ENCODE data around the gene PDIA5.

PDIA5 gene

GRCh38 chr3:123168605-123169004 lies 101.8 kb downstream of the PDIA5 start:
- no peak for DNase-seq (ENCODE audit: low read depth in 2 of 2)

GRCh38 chr3:123169492-123169929 lies 102.7 kb downstream of the PDIA5 start:
- no peak for DNase-seq (ENCODE audit: low read depth in 2 of 2)

- DNase-seq (ENCODE audit: low read depth in 2 of 2): no peak
These were observed 103.1 kb downstream of the PDIA5 start for GRCh38 chr3:123169930-123170329.

GRCh38 chr3:123180791-123181190 lies 114.0 kb downstream of the PDIA5 start:
- no peak for DNase-seq (ENCODE audit: low read depth in 2 of 2)

GRCh38 chr3:123186695-123187094 lies 119.9 kb downstream of the PDIA5 start:
- DNase-seq (ENCODE audit: low read depth in 2 of 2): no peak

GRCh38 chr3:123188058-123188457 lies 121.2 kb downstream of the PDIA5 start:
- no peak for DNase-seq (ENCODE audit: low read depth in 2 of 2)

GRCh38 chr3:123193448-123194101 lies 126.8 kb downstream of the PDIA5 start:
- no peak for DNase-seq (ENCODE audit: low read depth in 2 of 2)

GRCh38 chr3:123194552-123194951 lies 127.7 kb downstream of the PDIA5 start:
- no peak for DNase-seq (ENCODE audit: low read depth in 2 of 2)

GRCh38 chr3:123198372-123198771 lies 131.5 kb downstream of the PDIA5 start:
- no peak for DNase-seq (ENCODE audit: low read depth in 2 of 2)

- no peak for DNase-seq (ENCODE audit: low read depth in 2 of 2)
These were observed 134.4 kb downstream of the PDIA5 start for GRCh38 chr3:123201223-123201556.

- peak; percentile 91 to 92 for DNase-seq (ENCODE audit: low read depth in 2 of 2)
These were observed 135.0 kb downstream of the PDIA5 start, which contains the start of gene SEC22A for GRCh38 chr3:123201557-123202427. SEC22A (plus strand) TSS chr3:123201943; CDS start chr3:123209218, 7,275 bp downstream.

- DNase-seq (ENCODE audit: low read depth in 2 of 2): no peak
These were observed 135.6 kb downstream of the PDIA5 start for GRCh38 chr3:123202451-123202850.

All from stimulated activated CD8-positive, alpha-beta memory T cell treated with anti-CD3 and anti-CD28 coated beads, Interleukin-7, amount 100 ng/mL, for 4 hours (primary cell).